Liver (tissue), 3 donors: ENCODE data around the gene FHL5.

ENCODE experiments used
- FOXA1 ChIP-seq: IDR thresholded peaks from 2 replicates; pipeline ENCODE4 v1.6.1; 2016; ENCODE audit warnings: antibody characterized with exemption
- HNF4A ChIP-seq, 2 donors: conservative IDR thresholded peaks; 2 replicates each; pipeline ENCODE4 v1.6.1; 2016; ENCODE audit warnings: antibody characterized with exemption in 2 of 2, mild to moderate bottlenecking in 2 of 2
- RAD21 ChIP-seq, 2 donors: IDR thresholded peaks; 2 replicates each; pipeline ENCODE4 v1.6.1; 2016; ENCODE audit warnings: antibody characterized with exemption in 2 of 2, mild to moderate bottlenecking in 2 of 2
- SP1 ChIP-seq: IDR thresholded peaks from 2 replicates; pipeline ENCODE4 v1.6.1; 2018; ENCODE audit warnings: antibody characterized with exemption, mild to moderate bottlenecking
- TAF1 ChIP-seq: conservative IDR thresholded peaks from 2 replicates; pipeline ENCODE4 v1.6.1; 2016; ENCODE audit warnings: antibody characterized with exemption, mild to moderate bottlenecking
- YY1 ChIP-seq: IDR thresholded peaks from 2 replicates; pipeline ENCODE4 v1.6.1; 2016; ENCODE audit warnings: antibody characterized with exemption, mild to moderate bottlenecking
- TF ChIP-seq, protein P1 (sequence below): fragments of 150-350 bp; IDR thresholded peaks from 2 replicates; pipeline ENCODE4 v1.5.1; 2017; ENCODE audit warnings: improper control_type of control experiment, low read depth, low read length; ENCODE audit not compliant: missing input control
- TF ChIP-seq, protein P2 (sequence below): IDR thresholded peaks from 2 replicates; pipeline ENCODE4 v1.6.1; 2016; ENCODE audit warnings: antibody characterized with exemption, mild to moderate bottlenecking
- TF ChIP-seq, protein P3 (sequence below): IDR thresholded peaks from 2 replicates; pipeline ENCODE4 v1.6.1; 2016; ENCODE audit warnings: antibody characterized with exemption
- donor health status: healthy.
- donor health status: healthy.

DNA sequence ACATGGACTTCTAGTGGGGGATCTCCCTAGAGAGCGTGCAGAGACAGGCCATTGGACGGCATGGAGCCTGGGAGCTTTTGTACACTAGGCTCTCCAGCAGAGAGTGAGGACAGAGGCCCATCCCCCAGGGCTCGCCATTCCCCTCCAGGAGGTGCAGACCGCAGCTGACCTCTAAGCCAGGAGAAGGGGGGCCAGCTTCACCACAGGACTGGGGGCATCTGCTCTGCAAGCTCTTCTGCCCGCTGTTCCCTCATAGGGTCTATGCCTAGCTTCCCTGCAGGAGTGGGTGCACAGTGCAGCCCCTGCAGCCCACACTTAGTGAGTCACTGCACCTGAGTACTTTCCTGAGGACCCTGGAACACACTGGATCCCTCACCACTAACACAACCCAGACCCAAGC lies 94.4 kb downstream of the FHL5 start:
- no peak for TF ChIP-seq TAF1
- TF ChIP-seq, protein P1, sequence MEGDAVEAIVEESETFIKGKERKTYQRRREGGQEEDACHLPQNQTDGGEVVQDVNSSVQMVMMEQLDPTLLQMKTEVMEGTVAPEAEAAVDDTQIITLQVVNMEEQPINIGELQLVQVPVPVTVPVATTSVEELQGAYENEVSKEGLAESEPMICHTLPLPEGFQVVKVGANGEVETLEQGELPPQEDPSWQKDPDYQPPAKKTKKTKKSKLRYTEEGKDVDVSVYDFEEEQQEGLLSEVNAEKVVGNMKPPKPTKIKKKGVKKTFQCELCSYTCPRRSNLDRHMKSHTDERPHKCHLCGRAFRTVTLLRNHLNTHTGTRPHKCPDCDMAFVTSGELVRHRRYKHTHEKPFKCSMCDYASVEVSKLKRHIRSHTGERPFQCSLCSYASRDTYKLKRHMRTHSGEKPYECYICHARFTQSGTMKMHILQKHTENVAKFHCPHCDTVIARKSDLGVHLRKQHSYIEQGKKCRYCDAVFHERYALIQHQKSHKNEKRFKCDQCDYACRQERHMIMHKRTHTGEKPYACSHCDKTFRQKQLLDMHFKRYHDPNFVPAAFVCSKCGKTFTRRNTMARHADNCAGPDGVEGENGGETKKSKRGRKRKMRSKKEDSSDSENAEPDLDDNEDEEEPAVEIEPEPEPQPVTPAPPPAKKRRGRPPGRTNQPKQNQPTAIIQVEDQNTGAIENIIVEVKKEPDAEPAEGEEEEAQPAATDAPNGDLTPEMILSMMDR, result no peak
- no peak for TF ChIP-seq SP1
- no peak for TF ChIP-seq YY1
- TF ChIP-seq, protein P2, sequence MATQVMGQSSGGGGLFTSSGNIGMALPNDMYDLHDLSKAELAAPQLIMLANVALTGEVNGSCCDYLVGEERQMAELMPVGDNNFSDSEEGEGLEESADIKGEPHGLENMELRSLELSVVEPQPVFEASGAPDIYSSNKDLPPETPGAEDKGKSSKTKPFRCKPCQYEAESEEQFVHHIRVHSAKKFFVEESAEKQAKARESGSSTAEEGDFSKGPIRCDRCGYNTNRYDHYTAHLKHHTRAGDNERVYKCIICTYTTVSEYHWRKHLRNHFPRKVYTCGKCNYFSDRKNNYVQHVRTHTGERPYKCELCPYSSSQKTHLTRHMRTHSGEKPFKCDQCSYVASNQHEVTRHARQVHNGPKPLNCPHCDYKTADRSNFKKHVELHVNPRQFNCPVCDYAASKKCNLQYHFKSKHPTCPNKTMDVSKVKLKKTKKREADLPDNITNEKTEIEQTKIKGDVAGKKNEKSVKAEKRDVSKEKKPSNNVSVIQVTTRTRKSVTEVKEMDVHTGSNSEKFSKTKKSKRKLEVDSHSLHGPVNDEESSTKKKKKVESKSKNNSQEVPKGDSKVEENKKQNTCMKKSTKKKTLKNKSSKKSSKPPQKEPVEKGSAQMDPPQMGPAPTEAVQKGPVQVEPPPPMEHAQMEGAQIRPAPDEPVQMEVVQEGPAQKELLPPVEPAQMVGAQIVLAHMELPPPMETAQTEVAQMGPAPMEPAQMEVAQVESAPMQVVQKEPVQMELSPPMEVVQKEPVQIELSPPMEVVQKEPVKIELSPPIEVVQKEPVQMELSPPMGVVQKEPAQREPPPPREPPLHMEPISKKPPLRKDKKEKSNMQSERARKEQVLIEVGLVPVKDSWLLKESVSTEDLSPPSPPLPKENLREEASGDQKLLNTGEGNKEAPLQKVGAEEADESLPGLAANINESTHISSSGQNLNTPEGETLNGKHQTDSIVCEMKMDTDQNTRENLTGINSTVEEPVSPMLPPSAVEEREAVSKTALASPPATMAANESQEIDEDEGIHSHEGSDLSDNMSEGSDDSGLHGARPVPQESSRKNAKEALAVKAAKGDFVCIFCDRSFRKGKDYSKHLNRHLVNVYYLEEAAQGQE, result no peak
- no peak for TF ChIP-seq HNF4A (conservative IDR thresholded peaks at IDR 0.05)
- TF ChIP-seq RAD21 (IDR thresholded peaks at IDR 0.05), result no peak
- TF ChIP-seq, protein P3, sequence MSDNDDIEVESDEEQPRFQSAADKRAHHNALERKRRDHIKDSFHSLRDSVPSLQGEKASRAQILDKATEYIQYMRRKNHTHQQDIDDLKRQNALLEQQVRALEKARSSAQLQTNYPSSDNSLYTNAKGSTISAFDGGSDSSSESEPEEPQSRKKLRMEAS, result no peak
- no peak for TF ChIP-seq FOXA1
